Endometrium (tissue), 2 donors: ENCODE data around the gene NCL.
"Not testable (repeated sequence)": the region's sequence is repeated elsewhere in the genome, so short reads cannot be mapped to it uniquely, and the experiment has no call there.

Experiments
- FAIRE-seq: peaks from 2 replicates; lab custom pipeline; 2012; peaks lifted over from hg19 to GRCh38; lab: Jason Lieb, UNC
- donor health status: control.
- donor health status: control.

The NCL gene

DNA sequence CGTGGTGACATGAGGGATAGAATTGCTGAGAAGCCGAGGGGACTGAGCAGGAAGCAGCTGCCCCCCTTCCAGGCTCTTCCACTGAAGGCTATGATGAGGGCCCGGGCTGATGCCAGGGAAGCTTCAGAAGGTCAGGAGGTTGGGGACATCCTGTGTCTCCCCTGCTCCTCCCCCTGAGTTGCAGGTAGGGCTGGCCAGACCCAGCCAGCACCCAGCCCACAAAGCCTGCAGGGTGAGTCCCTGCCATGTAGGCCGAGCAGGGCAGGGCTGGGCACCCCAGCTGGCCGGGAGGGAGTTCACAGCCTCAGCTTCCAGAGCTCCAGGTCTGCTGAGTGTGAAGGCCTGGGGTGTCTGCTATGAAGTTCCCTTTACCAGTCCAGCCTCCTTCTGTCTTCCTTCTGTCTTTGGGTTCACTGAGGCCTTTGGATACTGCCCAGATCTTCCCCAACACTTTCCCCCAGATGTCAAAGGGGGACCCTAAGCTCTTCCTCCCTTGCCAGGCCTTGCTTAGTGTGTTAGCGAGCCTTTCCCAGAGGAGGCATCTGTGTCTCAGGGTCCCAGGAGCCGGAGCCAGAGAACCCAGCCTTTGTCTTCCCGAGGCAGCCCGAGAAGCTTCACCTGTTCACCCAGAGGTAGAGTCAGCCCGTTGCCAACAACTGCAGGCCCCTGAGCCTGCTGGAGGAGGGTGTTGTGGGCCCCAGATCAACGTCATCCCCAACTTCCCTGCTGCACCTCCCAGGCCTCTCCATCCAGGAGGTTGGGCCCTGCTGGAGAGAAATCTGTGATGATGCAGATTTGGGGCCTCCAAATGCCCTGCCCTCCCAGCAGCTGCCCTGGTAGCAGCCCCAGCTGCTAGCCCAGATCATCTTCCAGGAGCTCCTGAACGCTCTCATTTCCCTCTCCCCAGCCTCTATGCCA is 3.6 kb upstream of the NCL start:
- FAIRE-seq = no peak

DNA sequence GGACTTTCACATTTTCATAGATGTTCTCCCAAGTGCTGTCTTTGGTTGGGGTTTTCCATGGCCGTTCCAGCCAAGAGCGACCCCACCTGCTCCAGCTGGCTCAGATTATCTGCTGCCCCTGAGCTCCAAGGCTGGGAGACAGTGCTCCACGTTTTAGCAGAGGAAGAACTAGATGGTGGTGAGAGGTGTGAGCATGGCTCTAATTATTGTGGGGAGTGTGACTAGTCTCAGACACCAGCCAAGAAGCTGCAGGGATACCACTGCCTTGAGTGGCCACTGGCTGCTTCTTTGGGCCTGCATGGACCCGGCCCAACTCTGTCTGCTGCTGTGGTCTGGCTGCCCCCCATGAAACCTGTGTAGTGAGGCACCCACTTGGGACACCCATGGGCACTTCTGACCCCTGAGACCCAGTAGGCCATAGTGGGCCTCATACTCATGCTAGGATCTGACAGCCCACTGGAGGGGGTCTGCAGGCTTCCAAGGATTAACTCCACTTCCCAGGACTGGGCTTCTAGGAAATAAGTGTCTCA is 2.8 kb upstream of the NCL start:
- no peak for FAIRE-seq

DNA sequence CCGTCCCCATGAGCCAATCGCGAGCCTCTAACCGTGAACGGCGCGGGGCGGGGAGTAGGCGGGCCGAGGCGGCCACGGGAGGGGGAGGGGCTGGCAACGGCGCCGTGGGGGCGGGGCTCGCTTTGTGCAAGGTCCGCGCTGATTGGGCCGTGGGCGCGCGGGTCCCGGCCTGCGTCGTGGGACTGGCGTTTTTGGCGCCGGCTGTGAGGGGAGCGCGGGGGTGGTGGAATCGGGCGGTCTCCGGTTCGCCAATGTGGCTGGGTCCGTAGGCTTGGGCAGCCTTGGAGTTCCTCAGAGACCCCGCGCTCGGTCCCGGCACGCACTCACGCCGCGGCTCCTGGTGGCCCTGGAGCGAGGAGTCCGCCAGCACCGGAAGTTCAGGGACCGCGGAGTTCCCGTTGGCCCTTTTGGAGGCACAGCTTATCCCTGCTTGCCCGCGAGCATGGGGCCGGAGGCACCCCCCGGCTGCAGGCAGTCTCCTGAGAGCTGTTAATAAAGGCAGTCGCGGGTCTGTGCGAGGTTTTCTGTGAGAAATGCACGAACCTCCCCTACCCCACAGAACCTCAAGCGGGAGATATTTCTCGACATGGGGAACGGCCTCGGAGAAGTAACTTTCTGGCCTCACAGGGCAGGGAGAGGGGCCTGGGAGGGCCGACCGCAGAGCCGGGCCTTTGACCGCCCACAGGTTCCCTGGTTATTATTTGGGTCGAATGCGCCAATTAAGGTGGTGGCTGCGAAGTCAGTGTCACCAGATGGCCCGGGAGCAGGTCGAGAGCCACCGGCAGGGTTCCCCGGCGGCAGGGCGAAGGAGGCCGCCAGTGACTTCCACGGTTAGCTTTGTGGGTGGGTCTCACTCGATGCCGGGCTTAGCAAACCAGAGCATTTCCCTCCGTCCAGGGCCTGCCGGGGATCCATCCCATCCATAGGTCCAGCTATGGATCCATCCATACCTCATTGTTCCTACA is 574 bp upstream of the NCL start:
- FAIRE-seq = no peak

DNA sequence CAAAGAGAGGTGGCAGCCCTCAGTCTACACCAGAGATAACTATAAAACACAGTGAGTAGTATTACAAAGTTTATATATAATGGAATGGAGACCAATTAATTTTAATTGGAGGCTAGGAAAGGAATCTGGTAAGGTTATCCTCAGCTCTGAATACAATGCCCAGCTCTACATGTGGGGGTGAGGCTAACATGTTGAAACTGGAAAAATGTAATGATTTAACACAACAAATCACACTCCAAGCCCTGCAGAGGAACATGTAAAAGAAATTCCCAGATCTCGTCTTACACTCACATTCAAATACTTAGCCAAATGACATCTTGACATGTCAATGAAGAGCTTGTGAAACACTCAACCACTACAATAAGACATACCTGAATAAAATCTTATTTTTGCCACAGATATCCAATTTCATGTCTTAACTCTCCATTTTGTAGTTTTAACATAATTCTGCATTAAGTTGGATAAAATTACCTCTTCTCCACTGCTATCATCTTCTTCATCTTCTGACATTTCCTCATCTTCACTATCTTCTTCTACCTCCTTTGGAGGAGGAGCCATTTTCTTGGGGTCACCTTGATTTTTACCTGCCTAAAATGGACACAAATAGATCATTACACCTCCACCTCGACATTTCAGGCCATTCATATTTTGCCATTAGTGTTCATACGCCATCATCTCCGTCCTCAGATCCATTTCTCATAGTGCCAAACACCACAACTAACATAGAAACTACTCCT is 1.4 kb downstream of the NCL start:
- FAIRE-seq = no peak

DNA sequence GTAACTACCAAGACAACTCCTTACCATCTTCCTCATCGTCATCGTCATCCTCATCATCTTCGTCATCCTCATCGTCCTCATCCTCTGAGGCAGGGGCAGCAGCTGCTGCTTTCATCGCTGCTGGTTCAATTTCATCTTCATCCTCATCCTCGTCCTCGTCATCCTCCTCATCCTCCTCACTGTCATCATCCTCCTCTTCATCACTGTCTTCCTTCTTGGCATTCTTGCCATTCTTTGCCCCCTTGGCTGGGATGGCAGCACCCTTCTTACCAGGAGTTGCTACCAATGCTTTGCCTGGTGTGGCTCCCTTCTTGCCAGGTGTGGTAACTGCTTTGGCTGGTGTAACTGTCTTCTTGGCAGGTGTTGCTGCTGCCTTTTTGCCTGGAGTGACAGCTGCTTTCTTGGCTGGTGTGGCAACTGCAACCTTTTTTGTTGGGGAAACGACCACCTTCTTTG is 2.7 kb downstream of the NCL start:
- FAIRE-seq = no peak

DNA sequence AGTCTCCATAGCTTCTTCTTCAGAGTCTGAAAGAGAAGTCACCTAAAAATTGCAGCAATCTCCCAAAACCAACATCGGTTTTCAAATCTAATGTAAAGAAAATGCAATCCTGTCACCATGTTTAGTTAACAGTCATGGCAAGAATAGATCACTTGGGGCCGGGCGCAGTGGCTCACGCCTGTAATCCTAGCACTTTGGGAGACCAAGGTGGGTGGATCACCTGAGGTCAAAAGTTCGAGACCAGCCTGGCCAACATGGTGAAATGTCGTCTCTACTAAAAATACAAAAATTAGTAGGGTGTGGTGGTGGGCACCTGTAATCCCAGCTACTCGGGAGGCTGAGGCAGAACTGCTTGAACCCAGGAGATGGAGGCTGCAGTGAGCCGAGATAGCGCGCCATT is 3.4 kb downstream of the NCL start:
- FAIRE-seq = not testable (repeated sequence)

DNA sequence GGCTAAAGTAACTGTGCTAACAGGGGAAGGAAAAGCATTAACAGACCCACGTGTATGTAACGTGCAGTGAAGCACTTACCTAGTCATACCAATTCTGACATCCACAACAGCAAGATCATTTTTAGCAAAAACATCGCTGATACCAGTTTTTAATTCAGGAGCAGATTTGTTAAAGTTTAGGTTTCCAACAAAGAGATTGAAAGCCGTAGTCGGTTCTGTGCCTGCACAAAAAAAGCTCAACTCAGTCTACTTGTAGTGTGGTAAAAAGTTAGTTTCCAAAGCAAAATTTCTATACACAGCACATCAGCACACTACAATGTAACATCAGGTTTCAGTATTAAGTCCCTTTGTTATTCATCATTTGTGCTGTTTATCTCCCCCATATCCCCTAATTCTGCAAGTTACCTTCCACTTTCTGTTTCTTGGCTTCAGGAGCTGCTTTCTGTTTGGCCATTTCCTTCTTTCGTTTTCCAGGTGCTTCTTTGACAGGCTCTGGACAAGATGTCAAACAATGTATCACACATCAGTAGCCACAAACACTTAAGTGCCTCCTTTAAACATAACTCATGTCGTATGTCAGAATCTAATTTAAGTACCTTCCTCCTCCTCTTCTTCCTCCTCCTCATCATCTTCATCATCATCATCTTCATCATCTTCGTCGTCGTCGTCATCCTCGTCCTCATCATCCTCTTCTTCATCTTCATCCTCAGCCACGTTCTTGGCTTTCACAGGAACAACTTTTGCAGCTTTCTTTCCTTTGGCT is 4.0 kb downstream of the NCL start:
- FAIRE-seq = no peak

DNA sequence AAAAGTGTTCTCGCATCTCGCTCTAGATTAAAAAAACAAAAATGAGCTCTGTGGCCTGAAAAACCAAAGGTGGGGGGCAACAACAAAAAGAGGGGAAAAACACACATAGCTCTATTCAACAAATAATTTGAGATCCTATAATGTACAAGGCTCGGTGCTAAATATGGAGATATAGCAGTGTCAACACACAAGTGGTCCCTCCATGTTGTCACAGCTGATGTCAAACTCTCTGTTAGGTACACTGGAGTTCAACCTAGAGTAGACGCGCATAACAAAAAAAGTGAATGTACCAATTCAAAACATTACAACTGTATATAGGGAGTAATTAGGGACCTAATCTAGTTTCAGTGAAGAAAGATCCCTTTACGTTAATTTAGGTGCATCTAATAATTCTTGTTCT is 5.9 kb downstream of the NCL start:
- no peak for FAIRE-seq

DNA sequence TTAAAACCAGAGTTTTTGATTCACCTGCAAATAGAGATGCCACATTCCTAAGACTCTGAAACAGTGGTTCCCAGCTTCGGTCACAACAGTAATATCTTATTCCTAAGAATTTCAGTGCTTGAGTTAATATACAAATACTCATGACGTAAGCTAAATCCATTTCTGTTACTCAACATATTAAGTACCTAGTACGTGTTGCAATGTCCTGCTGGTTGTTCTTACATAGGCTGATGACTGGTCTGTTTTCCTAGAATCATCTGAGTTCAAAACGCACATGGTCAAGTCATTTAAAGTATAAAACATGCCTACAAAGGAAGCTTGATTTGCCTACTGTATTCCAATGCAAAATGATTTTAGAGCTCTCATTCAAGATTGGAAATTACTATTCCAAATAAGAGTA is 7.2 kb downstream of the NCL start:
- FAIRE-seq = no peak

DNA sequence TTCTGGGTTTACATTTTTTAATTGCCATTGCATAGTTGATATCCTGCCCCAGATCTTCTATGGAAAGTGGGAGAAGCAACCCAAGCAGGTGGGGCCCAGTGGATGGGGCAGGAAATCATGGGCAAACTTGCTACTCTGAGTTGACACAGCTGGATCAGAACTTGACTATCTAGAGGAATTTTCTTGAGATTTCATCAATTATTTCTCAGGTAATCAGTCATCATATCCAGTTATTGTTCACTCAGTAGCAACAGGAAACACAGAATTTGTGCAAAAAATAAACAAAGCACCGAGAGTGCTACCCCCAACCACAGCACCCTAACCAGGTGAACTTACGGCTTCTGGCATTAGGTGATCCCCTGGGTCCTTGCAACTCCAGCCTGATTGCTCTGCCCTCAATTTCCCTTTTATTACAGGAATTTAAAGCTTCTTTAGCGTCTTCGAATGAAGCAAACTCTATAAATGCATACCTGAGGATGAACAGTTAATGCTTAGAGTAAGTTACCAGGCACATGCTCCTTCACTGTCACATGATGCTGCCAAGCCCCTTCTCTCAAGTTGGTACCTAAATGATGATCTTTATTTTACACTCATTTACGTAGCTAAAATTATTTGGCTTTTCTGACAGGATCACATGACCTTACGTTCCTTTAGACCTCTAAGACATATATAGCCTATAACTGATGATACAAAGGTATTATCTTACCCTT is 7.8 kb downstream of the NCL start:
- no peak for FAIRE-seq

DNA sequence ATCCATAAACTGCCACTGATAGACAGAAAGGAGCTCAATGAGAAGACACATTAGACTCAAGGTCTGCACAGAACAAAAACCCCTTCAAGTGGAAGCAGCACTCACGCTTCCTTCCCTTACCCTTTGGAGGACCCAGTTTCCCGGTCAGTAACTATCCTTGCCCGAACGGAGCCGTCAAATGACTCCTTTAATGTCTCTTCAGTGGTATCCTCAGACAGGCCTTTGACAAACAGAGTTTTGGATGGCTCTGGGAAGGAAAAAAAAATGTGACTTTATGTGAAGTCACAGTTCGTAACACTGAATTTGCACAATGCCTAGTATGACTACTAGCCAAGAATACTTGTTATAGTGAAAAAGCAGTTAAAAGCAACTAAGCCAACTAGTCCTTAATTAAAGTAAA is 8.4 kb downstream of the NCL start:
- FAIRE-seq = no peak

DNA sequence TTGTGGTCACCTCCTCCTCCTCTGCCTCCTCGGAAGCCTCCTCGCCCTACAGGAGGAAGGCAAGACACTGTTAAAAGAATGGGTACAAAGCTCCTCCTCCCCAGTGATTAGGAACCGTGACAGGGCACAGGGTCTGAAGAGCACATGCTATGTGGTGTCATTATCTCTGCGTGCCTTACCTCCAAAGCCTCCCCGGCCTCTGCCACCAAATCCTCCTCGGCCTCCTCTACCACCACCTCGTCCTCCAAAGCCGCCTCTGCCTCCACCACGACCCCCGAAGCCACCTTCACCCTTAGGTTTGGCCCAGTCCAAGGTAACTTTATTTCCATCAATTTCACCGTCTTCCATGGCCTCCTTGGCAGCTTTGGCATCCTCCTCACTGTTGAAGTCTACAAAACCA is 9.1 kb downstream of the NCL start:
- FAIRE-seq = no peak

DNA sequence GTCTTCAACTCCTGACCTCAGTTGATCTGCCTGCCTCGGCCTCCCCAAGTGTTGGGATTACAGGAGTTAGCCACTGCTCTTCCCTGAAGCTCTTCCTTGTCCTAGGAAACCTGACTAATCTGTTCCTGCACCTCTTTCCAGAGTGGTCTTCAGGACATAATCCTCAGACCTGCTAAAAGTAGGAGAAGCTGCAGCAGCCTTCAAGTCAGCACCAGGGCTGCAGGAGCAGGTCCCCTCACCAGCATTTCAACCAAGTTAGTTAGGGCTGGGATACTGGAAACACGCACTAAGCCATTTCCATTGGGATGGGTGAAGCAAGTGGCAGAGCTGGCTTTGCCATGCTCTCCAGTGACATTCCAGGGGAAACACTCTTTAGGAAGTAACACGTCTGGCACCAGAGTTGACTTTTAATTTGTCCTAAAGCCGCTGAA is 9.9 kb downstream of the NCL start:
- FAIRE-seq = no peak

DNA sequence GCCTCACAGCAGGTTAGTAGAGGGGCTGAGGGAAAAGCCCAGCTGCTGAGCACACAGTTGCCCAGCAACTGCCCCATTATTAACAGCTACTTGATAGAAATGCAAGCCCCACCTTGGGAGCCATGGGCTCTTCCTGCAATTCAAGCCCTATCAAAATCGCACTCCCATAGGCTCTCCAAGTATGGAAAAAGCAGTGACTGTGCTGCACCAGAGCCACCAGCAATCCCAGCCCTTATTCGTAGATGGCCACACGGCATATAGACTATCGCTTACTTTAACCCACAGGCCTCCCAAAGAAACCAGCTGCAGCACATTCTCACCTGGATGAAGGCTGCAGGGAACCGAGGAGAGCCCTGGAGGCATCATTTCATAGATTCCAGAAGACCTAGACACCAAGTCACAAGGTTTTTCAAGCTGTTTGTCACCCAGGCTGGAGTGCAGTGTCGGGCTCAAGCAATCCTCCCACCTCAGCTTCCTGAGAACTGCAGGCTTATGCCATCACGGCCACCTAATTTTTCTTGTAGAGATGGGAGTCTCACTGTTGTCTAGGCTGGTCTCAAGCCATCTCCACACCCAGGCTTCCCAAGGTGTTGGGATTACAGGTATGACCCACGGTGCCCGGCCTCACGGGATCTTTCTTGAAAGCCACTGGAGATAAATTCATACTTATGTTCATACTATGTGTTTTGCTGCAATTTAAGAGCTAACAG is 11.3 kb downstream of the NCL start:
- FAIRE-seq = no peak

DNA sequence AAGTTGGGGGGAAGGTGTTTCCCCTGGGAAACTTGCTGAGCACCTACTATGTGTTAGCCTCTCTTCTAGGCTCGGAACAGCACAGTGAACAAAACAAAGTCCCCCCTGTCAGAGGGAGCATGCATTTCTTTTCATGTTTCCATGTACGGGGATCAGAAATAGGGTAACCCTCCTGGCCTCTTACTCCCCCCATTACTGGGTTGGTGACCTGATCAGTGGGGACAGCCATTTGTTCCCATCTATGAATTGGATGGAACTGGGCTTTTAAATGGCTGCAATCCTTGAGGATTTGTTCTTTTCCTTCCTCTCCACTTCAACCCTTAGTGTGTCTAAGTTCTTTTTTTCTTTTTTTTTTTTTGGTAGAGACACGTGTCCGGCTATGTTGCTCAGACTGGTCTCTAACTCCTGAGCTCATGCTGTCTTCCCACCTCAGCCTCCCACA is 13.7 kb downstream of the NCL start:
- FAIRE-seq = no peak

DNA sequence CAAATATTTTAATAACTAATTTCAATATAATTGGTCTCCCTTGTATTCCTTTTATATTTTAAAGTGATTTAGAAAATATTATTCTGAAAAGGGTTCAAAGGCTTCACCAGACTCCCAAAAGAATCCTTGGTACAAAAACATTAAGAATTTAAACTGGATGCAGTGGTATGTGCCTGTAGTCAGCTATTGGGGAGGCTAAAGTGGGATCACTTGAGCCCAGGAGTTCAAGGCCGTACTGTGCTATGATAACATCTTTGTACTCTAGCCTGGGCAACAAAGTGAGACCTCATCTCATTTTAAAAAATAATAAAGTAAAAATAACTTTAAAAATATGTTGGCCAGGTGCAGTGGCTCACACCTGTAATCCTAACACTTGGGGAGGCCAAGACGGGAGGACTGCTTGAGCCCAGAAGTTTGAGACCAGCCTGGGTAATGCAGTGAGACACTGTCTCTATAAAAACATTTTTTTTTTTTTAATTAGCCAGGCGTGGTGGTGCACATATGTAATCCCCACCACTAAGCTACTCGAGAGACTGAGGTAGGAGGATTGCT is 14.7 kb downstream of the NCL start:
- no peak for FAIRE-seq

DNA sequence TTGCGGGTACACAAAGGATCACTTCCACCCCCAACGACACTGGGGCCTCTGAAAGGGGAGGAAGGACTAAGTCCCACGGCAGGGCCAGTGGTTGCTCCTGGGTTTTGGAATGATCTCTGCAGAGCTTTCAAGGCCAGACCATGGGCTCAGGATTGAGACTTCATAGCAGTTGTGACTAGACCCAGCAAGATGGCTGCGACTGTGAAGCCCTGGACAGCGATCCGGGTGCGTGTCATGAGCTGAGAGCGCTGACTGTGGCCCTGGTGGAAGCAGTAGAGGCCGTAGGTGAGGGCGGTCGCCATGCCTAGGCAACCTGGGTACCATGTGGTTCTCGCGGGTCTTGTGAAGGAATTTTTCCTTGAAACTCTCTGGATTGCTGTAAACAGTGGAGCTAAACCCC is 27.3 kb downstream of the NCL start:
- FAIRE-seq = no peak

DNA sequence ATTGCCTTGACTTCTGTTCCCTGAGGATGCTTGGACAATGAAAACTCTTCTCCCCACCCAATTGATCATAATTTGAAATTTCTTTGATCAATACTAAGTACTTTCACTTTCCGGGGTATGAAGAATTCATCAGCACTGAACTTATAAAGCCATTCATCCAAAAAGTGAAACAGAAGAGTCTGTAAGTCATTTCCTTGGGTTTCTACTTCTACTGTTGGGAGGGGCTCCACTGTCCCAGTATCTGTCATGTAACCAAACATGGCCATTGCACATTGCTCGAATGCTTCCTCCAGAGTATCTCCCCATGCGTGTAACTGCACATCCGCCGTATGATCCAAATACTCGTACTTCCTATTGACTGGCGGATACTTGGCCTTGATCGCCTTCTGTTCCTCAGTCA is 30.3 kb downstream of the NCL start:
- no peak for FAIRE-seq

DNA sequence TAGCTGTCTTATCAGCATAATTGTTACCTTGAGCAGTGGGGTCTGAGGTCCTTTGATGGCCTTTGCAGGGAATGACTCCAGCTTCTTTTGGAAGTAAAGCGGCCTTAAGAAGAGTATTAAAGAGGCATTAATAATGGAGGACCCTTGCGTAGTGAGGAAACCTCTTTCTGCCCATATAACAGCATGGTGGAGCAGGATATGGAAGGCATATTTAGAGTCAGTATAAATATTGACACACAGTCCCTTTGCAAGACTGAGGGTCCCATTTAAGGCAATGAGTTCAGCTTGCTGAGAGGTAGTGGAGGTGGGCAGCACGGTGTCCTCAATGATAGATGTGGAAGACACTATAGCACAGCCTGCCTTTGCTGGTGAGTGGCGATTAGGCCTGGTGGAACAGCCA is 32.7 kb downstream of the NCL start:
- no peak for FAIRE-seq

DNA sequence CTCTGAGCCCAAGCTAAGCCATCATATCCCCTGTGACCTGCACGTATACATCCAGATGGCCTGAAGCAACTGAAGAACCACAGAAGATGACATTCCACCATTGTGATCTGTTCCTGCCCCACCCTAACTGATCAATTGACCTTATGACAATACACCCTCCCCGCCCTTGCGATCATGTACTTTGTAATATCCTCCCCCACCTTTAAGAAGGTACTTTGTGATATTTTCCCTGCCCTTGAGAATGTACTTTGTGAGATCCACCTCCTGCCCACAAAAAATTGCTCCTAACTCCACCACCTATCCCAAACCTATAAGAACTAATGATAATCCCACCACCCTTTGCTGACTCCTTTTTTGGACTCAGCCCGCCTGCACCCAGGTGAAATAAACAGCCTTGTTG is 33.8 kb downstream of the NCL start:
- FAIRE-seq = not testable (repeated sequence)
